Measurements from ENCODE around the gene PRR36. TPM values are rescaled to one million over a fixed set of nuclear protein-coding genes. Genes with fewer than 3 reads are reported as not detected.
A peak's percentile ranks its signal among the peaks of the same experiment; 100 is the strongest.

The PRR36 gene
- total RNA-seq, 2 experiments from 2014 or later: 0.17 TPM; not detected in 1

DNA sequence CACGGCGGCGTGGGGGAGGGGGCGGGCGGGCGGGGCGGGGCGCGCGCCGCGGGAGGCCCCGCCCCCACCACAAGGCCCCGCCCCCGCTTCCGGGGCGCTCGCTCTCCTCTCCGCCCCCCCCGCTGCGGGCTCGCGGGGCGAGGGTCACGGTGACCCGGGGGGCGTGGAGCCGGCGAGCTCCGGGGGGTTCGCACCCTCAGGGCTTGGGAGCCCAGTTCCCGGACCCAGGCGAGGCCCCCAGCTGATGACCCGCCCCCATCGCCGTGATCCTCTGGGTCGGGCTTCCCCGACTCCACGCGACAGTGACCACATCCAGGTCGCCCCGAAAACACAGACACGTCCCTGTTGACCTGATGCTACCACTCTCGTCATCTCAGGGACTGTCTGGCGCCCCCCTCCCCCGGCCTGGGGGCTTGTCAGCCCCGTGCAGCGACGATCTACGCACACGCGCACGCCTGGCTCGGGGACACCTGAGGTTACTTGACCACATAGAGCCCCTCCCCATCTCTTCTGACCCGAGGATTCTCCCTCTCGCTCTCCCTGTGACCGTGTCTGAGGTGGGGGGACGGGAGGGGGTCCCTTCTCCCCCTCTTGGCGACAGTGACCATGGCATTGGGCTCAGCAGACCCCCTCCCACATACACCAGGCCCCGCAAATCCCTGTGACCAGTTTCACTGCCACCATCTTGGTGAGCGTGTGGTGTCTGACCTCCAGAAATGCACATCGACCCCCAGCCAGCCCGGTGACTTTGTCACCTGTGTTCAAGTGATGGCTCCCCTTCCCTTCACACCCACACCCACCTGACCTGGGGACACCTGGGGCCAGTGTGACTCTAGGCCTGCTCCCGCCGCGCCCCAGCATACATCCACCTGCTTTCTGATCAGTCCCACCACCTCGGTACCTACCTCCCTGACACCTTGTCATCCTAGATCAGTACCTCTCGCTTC is 30.2 kb upstream of the PRR36 start:
- Histone ChIP-seq H3K79me2 (ENCODE audit: insufficient read depth, low read depth, low read length) (peaks cover 22% of the 10 kb centered on the region), H3K4me3 (ENCODE audit: low read depth, low read length, poor library complexity, severe bottlenecking) (peak overlapping the region; percentile 96), H3K9me3 (ENCODE audit: low read length) (no peaks in the 10 kb centered on the region), H3K4me2 (ENCODE audit: low read length) (peak overlapping the region; percentile 97), H3K36me3 (ENCODE audit: insufficient read depth, low read length) (peaks cover 13% of the 10 kb centered on the region; the same call in 1 of the 2 replicates), H3K4me1 (ENCODE audit: insufficient read depth, low read length, poor library complexity, severe bottlenecking) (peaks cover 19% of the 10 kb centered on the region), H2AFZ (ENCODE audit: low read length) (no peak overlapping the region), H3K9me2 (ENCODE audit: insufficient read depth, low read length) (no peaks in the 10 kb centered on the region), H4K20me1 (ENCODE audit: insufficient read depth, low read length) (0 out of 2 replicates have a peak, but pooled peaks cover 9% of the 10 kb centered on the region), H3K27ac (ENCODE audit: low read depth, low read length, poor library complexity, severe bottlenecking) (peak overlapping the region; percentile 18)
- peak; percentile 64 for DNase-seq (ENCODE audit: low spot score)
- BruUV-seq (replicated peaks): TSS peak; percentile 70
- TF ChIP-seq, protein P1, sequence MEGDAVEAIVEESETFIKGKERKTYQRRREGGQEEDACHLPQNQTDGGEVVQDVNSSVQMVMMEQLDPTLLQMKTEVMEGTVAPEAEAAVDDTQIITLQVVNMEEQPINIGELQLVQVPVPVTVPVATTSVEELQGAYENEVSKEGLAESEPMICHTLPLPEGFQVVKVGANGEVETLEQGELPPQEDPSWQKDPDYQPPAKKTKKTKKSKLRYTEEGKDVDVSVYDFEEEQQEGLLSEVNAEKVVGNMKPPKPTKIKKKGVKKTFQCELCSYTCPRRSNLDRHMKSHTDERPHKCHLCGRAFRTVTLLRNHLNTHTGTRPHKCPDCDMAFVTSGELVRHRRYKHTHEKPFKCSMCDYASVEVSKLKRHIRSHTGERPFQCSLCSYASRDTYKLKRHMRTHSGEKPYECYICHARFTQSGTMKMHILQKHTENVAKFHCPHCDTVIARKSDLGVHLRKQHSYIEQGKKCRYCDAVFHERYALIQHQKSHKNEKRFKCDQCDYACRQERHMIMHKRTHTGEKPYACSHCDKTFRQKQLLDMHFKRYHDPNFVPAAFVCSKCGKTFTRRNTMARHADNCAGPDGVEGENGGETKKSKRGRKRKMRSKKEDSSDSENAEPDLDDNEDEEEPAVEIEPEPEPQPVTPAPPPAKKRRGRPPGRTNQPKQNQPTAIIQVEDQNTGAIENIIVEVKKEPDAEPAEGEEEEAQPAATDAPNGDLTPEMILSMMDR (conservative IDR thresholded peaks at IDR 0.05; ENCODE audit: low read length): no peak
- TF ChIP-seq EZH2phosphoT487 (IDR thresholded peaks at IDR 0.05; ENCODE audit: borderline replicate concordance, low read depth, low read length): no peak
- intact Hi-C loops (cut with micrococcal nuclease; ENCODE audit: unreplicated experiment): no loop called here
- ChIA-PET CTCF (ENCODE audit: unreplicated experiment) (interaction anchor here (0.5 to 1.2 kb wide), 3 partner anchors 16 to 325 kb away, joined by 3 read pairs; no protein-coding TSS in a partner anchor), POLR2A (no interaction called here)

DNA sequence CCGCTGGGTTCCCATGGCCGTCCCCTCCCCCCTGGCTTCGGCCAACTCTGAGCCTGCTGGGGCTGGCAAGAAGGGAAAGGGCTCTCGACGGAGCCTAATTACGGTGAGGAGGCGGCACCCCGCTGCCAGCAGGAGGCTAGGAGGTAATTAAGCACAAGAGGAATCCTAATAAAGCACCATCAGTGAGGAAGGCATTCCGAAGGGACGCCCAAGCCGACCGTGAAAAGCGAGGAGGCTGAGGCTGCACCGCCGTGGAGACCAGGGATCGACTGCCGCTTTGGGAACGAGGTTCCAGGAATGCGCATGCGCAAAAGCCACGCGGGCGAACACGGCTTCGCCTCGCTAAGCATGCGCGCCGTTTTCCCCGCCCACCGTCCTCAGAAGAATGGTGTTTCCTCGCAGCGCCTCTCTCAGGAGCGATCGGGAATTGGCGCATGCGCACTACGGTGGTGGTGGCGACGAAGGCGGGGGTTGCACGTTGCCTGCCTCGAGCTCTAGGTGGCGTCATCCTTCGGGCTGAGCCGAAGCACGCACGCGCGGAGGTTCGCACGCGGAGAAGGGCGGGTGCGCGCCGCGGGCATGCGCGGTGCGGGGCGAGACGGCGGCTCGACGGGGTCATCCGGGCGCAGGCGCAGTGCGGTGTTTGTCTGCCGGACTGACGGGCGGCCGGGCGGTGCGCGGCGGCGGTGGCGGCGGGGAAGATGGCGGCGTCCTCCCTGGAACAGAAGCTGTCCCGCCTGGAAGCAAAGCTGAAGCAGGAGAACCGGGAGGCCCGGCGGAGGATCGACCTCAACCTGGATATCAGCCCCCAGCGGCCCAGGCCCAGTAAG is 29.3 kb upstream of the PRR36 start, which contains the start of gene MAP2K7:
Gene MAP2K7, plus strand, starts transcription at position 634 of the 830 bp plus-strand sequence. Its CDS starts 68 bp downstream, at position 702.
- H4K20me1 ChIP-seq (ENCODE audit: insufficient read depth, low read length): 0 out of 2 replicates have a peak, but pooled peaks cover 9% of the 10 kb centered on the region
- peak within 1 kb of the TSS; percentile 96 for H3K4me3 ChIP-seq (ENCODE audit: low read depth, low read length, poor library complexity, severe bottlenecking)
- H3K9me2 ChIP-seq (ENCODE audit: insufficient read depth, low read length): no peaks in the 10 kb centered on the region
- POLR2A ChIA-PET: interaction anchor here (0.7 to 0.8 kb wide), 2 partner anchors 11 to 298 kb away, joined by 3 read pairs; no protein-coding TSS in a partner anchor
- no peak for TF ChIP-seq EZH2phosphoT487 (IDR thresholded peaks at IDR 0.05; ENCODE audit: borderline replicate concordance, low read depth, low read length)
- TF ChIP-seq, protein P1 (conservative IDR thresholded peaks at IDR 0.05; ENCODE audit: low read length): peak; percentile 81
- H2AFZ ChIP-seq (ENCODE audit: low read length): peak within 1 kb of the TSS; percentile 75; the same call in 1 of the 2 replicates
- peaks cover 13% of the 10 kb centered on the region; the same call in 1 of the 2 replicates for H3K36me3 ChIP-seq (ENCODE audit: insufficient read depth, low read length)
- BruUV-seq (replicated peaks): no TSS peak
- peak; percentile 99 for DNase-seq (ENCODE audit: low spot score)
- H3K27ac ChIP-seq (ENCODE audit: low read depth, low read length, poor library complexity, severe bottlenecking): peak within 1 kb of the TSS; percentile 18
- peak within 1 kb of the TSS; percentile 100 for H3K4me2 ChIP-seq (ENCODE audit: low read length)
- no peaks in the 10 kb centered on the region for H3K9me3 ChIP-seq (ENCODE audit: low read length)
- H3K79me2 ChIP-seq (ENCODE audit: insufficient read depth, low read depth, low read length): peaks cover 22% of the 10 kb centered on the region
- peaks cover 19% of the 10 kb centered on the region for H3K4me1 ChIP-seq (ENCODE audit: insufficient read depth, low read length, poor library complexity, severe bottlenecking)
- CTCF ChIA-PET (ENCODE audit: unreplicated experiment): interaction anchor here (0.5 to 1.2 kb wide), 3 partner anchors 17 to 325 kb away, joined by 3 read pairs; no protein-coding TSS in a partner anchor
- intact Hi-C loops (cut with micrococcal nuclease; ENCODE audit: unreplicated experiment): no loop called here

Data from OCI-LY7 (cell line).